Panc1 (cell line): Measurements from ENCODE around the gene PDE4B. TPM values are rescaled to one million over a fixed set of nuclear protein-coding genes. Genes with fewer than 3 reads are reported as not detected.

ENCODE experiments used
- ATAC-seq: fragments of 200-7000 bp; cut with Tn5 transposase; 2 replicates; pipeline ENCODE4 v1.9.1; 2020; ENCODE audit warnings: mild to moderate bottlenecking, moderate library complexity
- BruUV-seq: library from RNA; stranded (reverse); fragments of 400-500 nt; replicated peaks from 2 replicates; lab custom pipeline; 2021; lab: Mats Ljungman, UMichigan
- CTCF ChIA-PET: fragments of 300-600 bp; sonication (Branson Sonifier 250); formaldehyde crosslinking; loops from one replicate; lab custom pipeline; 2022; ENCODE audit warnings: antibody characterized with exemption; lab: Charles Lee
- POLR2A ChIA-PET: fragments of 300-600 bp; sonication (Branson Sonifier 250); formaldehyde crosslinking; loops from one replicate; lab custom pipeline; 2022; ENCODE audit warnings: antibody characterized with exemption; lab: Charles Lee
- DNase-seq: peaks from one replicate; pipeline ENCODE4 v3.0.0-alpha.2; 2010; ENCODE audit warnings: low read depth, low spot score
- H3K27ac ChIP-seq: 2 replicates; pipeline ENCODE4 v1.5.1; 2011; ENCODE audit warnings: mild to moderate bottlenecking, low read length, inconsistent platforms
- H3K27me3 ChIP-seq: fragments of 200-500 bp; sonication (Bioruptor generic); 2 replicates; pipeline ENCODE4 v1.6.0; 2014; ENCODE audit warnings: low read length, inconsistent platforms; ENCODE audit not compliant: control insufficient read depth, insufficient read depth
- H3K36me3 ChIP-seq: fragments of 200-500 bp; sonication (Bioruptor generic); 2 replicates; pipeline ENCODE4 v1.5.1; 2014; ENCODE audit warnings: inconsistent platforms, mild to moderate bottlenecking, low read length, moderate library complexity; ENCODE audit not compliant: control insufficient read depth, insufficient read depth
- H3K4me1 ChIP-seq: 2 replicates; pipeline ENCODE4 v1.5.1; 2011; ENCODE audit warnings: inconsistent platforms, mild to moderate bottlenecking, low read length, moderate library complexity; ENCODE audit not compliant: control insufficient read depth, insufficient read depth
- H3K4me3 ChIP-seq, 2 experiments: 2 replicates each; pipeline ENCODE4 v1.5.1; 2011 to 2012; ENCODE audit warnings: low read depth in 2 of 2, low read length in 2 of 2, mild to moderate bottlenecking in 2 of 2, inconsistent platforms in 1 of 2, moderate library complexity in 1 of 2
- H3K9me3 ChIP-seq: fragments of 200-500 bp; sonication (Bioruptor generic); 2 replicates; pipeline ENCODE4 v1.5.1; 2014; ENCODE audit warnings: low read depth, mild to moderate bottlenecking, inconsistent platforms, low read length, moderate library complexity; ENCODE audit not compliant: control insufficient read depth, insufficient read depth
- CTCF ChIP-seq: fragments of 450-650 bp; IDR thresholded peaks from 2 replicates; pipeline ENCODE4 v1.5.1; 2017; ENCODE audit warnings: mild to moderate bottlenecking
- POLR2AphosphoS5 ChIP-seq: IDR thresholded peaks from 2 replicates; pipeline ENCODE4 v1.6.1; 2012; ENCODE audit warnings: mild to moderate bottlenecking, low read depth, low read length, moderate library complexity
- REST ChIP-seq, 2 experiments: IDR thresholded peaks; 2 replicates each; pipeline ENCODE4 v1.6.1; 2011 to 2012; ENCODE audit warnings: low read depth in 2 of 2, control low read depth in 1 of 2, low read length in 1 of 2, mild to moderate bottlenecking in 1 of 2, moderate library complexity in 1 of 2; ENCODE audit not compliant: insufficient read depth in 1 of 2
- SIN3A ChIP-seq: IDR thresholded peaks from 2 replicates; pipeline ENCODE4 v1.6.1; 2012; ENCODE audit warnings: low read depth, mild to moderate bottlenecking, low read length, moderate library complexity, borderline replicate concordance; ENCODE audit not compliant: insufficient read depth
- TCF7L2 ChIP-seq: IDR thresholded peaks from 2 replicates; pipeline ENCODE4 v1.6.1; 2011; ENCODE audit warnings: mild to moderate bottlenecking, low read depth, low read length, inconsistent platforms
- in situ Hi-C: cut with HindIII; loops from 2 replicates; pipeline ENCODE4 v1.10.0; 2016; ENCODE audit warnings: low sequenced_read_pairs, low pct_unique_long_range_greater_than_20kb
- intact Hi-C: fragments of 100-400 bp; cut with micrococcal nuclease; formaldehyde crosslinking; loops from one replicate; pipeline ENCODE4 v1.10.0; 2022; ENCODE audit not compliant: unreplicated experiment
- total RNA-seq: library from RNA; stranded (reverse); gene quantifications from one replicate; pipeline ENCODE4 v1.2.1, GENCODE V29; 2021; ENCODE audit not compliant: unreplicated experiment

PDE4B gene
- total RNA-seq, 1 experiment from 2014 or later: 0.26 TPM

- Histone ChIP-seq H3K4me3 (no peak overlapping the region), H3K4me1 (no peaks in the 10 kb centered on the region), H3K9me3 (no peaks in the 10 kb centered on the region), H3K27ac (no peak overlapping the region), H3K27me3 (no peaks in the 10 kb centered on the region), H3K36me3 (no peaks in the 10 kb centered on the region)
- CTCF ChIA-PET: no interaction called here
- intact Hi-C loops: no loop called here
- ATAC-seq: no peak
- in situ Hi-C loops: no loop called here
- no peak for TF ChIP-seq POLR2AphosphoS5
- no peak for TF ChIP-seq SIN3A
- no peak for TF ChIP-seq CTCF
- no peak for TF ChIP-seq TCF7L2
- BruUV-seq: no TSS peak
- DNase-seq: no peak
- POLR2A ChIA-PET: no interaction called here
Observed at GRCh38 chr1:65975708-65976107, 183.0 kb downstream of the PDE4B start.

GRCh38 chr1:65979136-65980044 is 186.7 kb downstream of the PDE4B start:
- no peak for ATAC-seq
- DNase-seq: no peak

More at GRCh38 chr1:65979136-65980044, 186.7 kb downstream of the PDE4B start:
- intact Hi-C loops (no loop called here), in situ Hi-C loops (no loop called here)
- Histone ChIP-seq H3K4me3 (no peak overlapping the region), H3K4me1 (no peaks in the 10 kb centered on the region), H3K36me3 (no peaks in the 10 kb centered on the region), H3K9me3 (no peaks in the 10 kb centered on the region), H3K27me3 (no peaks in the 10 kb centered on the region), H3K27ac (no peak overlapping the region)
- BruUV-seq: no TSS peak
- no peak for TF ChIP-seq REST (IDR thresholded peaks at IDR 0.05; ENCODE audit: insufficient read depth in 1 of 2, low read depth in 2 of 2, low read length in 1 of 2)
- no peak for TF ChIP-seq TCF7L2
- TF ChIP-seq POLR2AphosphoS5: no peak
- ChIA-PET POLR2A (no interaction called here), CTCF (no interaction called here)
